H1 (cell line): ENCODE results near the gene SLC25A51. TPM values are rescaled to one million over a fixed set of nuclear protein-coding genes. Genes with fewer than 3 reads are reported as not detected.

Source experiments
- FOSL1 ChIP-seq: IDR thresholded peaks from 2 replicates; pipeline ENCODE4 v1.6.1; 2011; ENCODE audit warnings: mild to moderate bottlenecking, low read depth, low read length, moderate library complexity; ENCODE audit not compliant: insufficient read depth
- RBBP5 ChIP-seq: IDR thresholded peaks from 2 replicates; pipeline ENCODE4 v1.7.1; 2012; ENCODE audit warnings: low read depth, mild to moderate bottlenecking, inconsistent platforms, low read length, moderate library complexity, borderline replicate concordance
- SP1 ChIP-seq: IDR thresholded peaks from 2 replicates; pipeline ENCODE4 v1.6.1; 2011; ENCODE audit warnings: low read depth, low read length
- TAF7 ChIP-seq: optimal IDR thresholded peaks from 2 replicates; pipeline ENCODE3; 2011; ENCODE audit warnings: low read depth, mild to moderate bottlenecking, inconsistent platforms, low read length, moderate library complexity, borderline replicate concordance
- TEAD4 ChIP-seq: IDR thresholded peaks from 2 replicates; pipeline ENCODE4 v1.6.1; 2012; ENCODE audit warnings: low read depth, low read length, inconsistent platforms, mixed read lengths
- polyA plus RNA-seq, 7 experiments: library from polyadenylated mRNA; depleted of rRNA in 3 of 7; stranded (reverse) in 5 of 7; unstranded in 2 of 7; fragments of >200 nt in 5 of 7; fragments of 200-250 nt in 2 of 7; gene quantifications; 1 replicate in 5 of 7; 2 replicates in 1 of 7; 4 replicates in 1 of 7; pipeline versions ENCODE4 v1.2.1 to v1.2.3, GENCODE V29; 2011 to 2013; ENCODE audit warnings: missing spikeins in 2 of 7, mixed read lengths in 2 of 7
- total RNA-seq: library from RNA; stranded (reverse); fragmentation: NEBNext Ultra II Directional; extraction: Animal tissue kit (Norgen Biotek cat#: 25700); gene quantifications from 2 replicates; pipeline ENCODE4 v1.2.1, GENCODE V29; 2021

The SLC25A51 gene
- total and polyA plus RNA-seq, 2 of the 8 experiments (the other 6 are each of a cell fraction or from before 2014, with no cell fraction given): 8.0 to 14.5 TPM

GRCh38 chr9:37929441-37929895 is 25.5 kb upstream of the SLC25A51 start (continued):
- TF ChIP-seq RBBP5: no peak
- no peak for TF ChIP-seq SP1
- no peak for TF ChIP-seq FOSL1
- no peak for TF ChIP-seq TEAD4
- no peak for TF ChIP-seq TAF7
